ENCODE results near the gene TSEN34. TPM values are rescaled to one million over a fixed set of nuclear protein-coding genes. Genes with fewer than 3 reads are reported as not detected.
"Not testable (repeated sequence)": the region's sequence is repeated elsewhere in the genome, so short reads cannot be mapped to it uniquely, and the experiment has no call there.

TSEN34 gene
- polyA plus RNA-seq, 2 donors = 17.9 to 55.0 TPM

DNA sequence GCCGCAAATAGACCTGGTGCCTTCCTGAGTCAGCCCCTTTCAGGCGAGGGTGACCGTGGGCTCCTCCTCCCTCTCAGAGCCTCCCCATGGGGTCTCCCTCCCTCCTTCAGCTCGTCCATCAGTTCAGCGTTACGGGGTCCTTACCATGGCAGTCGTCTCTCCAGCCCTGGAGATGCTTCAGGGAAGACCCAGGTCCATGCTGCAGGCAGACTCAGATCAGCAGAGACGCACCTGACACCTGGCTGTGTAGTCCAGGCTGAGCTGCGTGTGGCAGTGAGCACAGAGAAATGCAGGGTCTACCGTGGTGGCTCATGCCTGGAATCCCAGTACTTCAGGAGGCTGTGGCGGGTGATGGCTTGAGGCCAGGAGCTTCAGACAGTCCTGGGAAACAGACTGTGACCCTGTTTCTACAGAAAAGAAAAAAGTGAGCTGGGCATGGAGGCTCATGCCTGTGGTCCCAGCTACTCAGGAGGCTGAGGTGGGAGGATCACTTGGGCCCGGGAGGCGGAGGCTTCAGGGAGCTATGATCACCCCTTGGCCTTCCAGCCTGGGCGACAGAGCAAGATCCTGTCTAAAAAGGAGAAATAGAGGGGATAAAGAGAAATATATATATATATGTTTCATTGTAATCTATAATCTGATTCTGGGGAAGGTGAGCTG, 32.3 kb downstream of the TSEN34 start:
- not testable (repeated sequence) for H3K36me3 ChIP-seq (ENCODE audit: control insufficient read depth in 2 of 2, insufficient read depth in 2 of 2, low read length in 1 of 2); H3K27me3 ChIP-seq (ENCODE audit: control insufficient read depth in 1 of 2, insufficient read depth in 2 of 2, low read length in 2 of 2); H3K4me3 ChIP-seq (ENCODE audit: low read depth in 1 of 2, low read length in 2 of 2); H3K4me1 ChIP-seq (ENCODE audit: control insufficient read depth in 2 of 2, insufficient read depth in 2 of 2, low read length in 1 of 2); H3K27ac ChIP-seq (ENCODE audit: low read depth in 2 of 2, low read length in 1 of 2); H3K9me3 ChIP-seq (ENCODE audit: control insufficient read depth in 2 of 2, insufficient read depth in 1 of 2, low read depth in 1 of 2, low read length in 1 of 2)
- 46 to 54% methylated on average over 14 of the region's 14 CpGs for WGBS, 2 donors

DNA sequence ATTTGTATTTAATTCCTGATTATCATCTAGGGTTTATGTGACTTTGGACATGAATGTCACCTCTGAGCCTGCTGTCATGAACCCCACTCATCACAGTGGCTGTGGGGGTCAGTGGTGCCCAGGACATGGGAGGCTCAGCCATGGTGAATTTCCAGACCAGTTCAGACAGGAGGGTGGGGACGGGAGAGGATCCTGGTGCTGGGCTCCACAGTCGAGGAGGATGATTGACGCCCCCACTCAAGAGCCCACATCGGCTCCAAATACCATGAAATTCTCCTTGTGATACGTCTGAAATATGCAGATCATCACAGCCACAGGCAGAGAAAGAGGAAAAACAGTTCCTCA, 32.8 kb downstream of the TSEN34 start:
- not testable (repeated sequence) for H3K27ac ChIP-seq (ENCODE audit: low read depth in 2 of 2, low read length in 1 of 2); H3K36me3 ChIP-seq (ENCODE audit: control insufficient read depth in 2 of 2, insufficient read depth in 2 of 2, low read length in 1 of 2); H3K27me3 ChIP-seq (ENCODE audit: control insufficient read depth in 1 of 2, insufficient read depth in 2 of 2, low read length in 2 of 2); H3K4me3 ChIP-seq (ENCODE audit: low read depth in 1 of 2, low read length in 2 of 2); H3K4me1 ChIP-seq (ENCODE audit: control insufficient read depth in 2 of 2, insufficient read depth in 2 of 2, low read length in 1 of 2); H3K9me3 ChIP-seq (ENCODE audit: control insufficient read depth in 2 of 2, insufficient read depth in 1 of 2, low read depth in 1 of 2, low read length in 1 of 2)
- WGBS, 2 donors = 58 to 62% methylated on average over 5 of the region's 5 CpGs

DNA sequence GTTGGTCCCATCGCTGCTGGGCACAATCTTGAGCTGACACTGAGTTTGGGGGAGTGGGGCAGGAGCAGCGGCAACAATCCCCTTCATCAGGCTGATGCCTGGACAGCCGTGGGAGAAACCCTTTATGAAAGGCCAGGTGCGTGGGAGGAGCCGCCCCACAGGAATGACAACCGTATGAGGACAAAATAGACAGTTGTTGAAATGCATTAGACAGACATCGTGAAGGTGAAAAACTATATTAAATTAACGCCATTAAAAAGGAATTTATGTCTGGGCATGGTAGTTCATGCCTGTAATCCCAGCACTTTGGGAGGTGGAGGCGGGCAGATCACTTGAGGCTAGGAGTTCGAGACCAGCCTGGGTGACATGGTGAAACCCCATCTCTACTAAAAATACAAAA, 33.5 kb downstream of the TSEN34 start:
- WGBS, 2 donors = 76% methylated on average over 8 to 10 of the region's 10 CpGs
- H3K9me3 ChIP-seq (ENCODE audit: control insufficient read depth in 2 of 2, insufficient read depth in 1 of 2, low read depth in 1 of 2, low read length in 1 of 2); H3K4me3 ChIP-seq (ENCODE audit: low read depth in 1 of 2, low read length in 2 of 2); H3K4me1 ChIP-seq (ENCODE audit: control insufficient read depth in 2 of 2, insufficient read depth in 2 of 2, low read length in 1 of 2); H3K36me3 ChIP-seq (ENCODE audit: control insufficient read depth in 2 of 2, insufficient read depth in 2 of 2, low read length in 1 of 2); H3K27me3 ChIP-seq (ENCODE audit: control insufficient read depth in 1 of 2, insufficient read depth in 2 of 2, low read length in 2 of 2); H3K27ac ChIP-seq (ENCODE audit: low read depth in 2 of 2, low read length in 1 of 2): not testable (repeated sequence)

DNA sequence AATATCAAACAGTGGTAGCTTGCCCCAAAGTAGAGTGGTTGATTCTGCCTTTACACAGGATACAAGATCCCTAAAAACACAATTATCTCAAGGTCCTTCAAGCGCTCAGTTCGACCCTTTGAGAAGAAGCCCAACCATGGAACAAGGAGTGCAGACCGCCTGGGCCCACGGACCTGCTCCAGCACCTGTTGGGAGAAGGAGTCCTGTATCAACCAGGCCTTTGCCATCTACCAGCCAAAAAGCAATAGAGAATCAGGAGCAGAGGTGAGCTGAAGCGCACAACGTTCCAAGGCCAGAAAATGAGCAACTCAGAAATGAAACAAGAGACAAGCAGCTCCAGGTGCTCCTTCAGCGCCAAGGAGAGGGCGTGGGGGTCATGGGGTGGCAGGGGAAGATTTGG, 38.0 kb downstream of the TSEN34 start:
- Histone ChIP-seq H3K27ac (ENCODE audit: low read depth in 2 of 2, low read length in 1 of 2) (no peak overlapping the region), H3K27me3 (ENCODE audit: control insufficient read depth in 1 of 2, insufficient read depth in 2 of 2, low read length in 2 of 2) (no peaks in the 10 kb centered on the region), H3K9me3 (ENCODE audit: control insufficient read depth in 2 of 2, insufficient read depth in 1 of 2, low read depth in 1 of 2, low read length in 1 of 2) (no peaks in the 10 kb centered on the region), H3K36me3 (ENCODE audit: control insufficient read depth in 2 of 2, insufficient read depth in 2 of 2, low read length in 1 of 2) (no peaks in the 10 kb centered on the region), H3K4me1 (ENCODE audit: control insufficient read depth in 2 of 2, insufficient read depth in 2 of 2, low read length in 1 of 2) (no peaks in the 10 kb centered on the region), H3K4me3 (ENCODE audit: low read depth in 1 of 2, low read length in 2 of 2) (no peak overlapping the region)
- WGBS, 2 donors = 87 to 90% methylated on average over 8 of the region's 8 CpGs

DNA sequence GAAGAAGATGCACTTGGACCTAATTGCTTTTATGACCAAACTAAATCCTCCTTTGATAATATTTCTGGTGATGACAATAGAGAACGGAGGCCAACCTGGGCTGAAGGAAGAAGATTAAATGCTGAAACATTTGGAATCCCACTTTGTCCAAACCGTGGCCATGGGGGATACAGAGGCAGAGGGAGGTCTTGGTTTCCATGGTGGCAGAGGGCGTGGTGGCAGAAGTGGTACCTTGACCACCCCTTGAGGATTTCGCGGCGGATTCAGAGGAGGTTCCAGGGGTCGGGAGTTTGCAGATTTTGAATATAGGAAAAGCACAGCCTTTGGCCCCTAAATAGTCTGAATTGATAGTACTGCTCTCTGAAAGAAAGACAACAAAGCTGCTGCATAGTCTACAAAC, 38.9 kb downstream of the TSEN34 start:
- Histone ChIP-seq H3K9me3 (ENCODE audit: control insufficient read depth in 2 of 2, insufficient read depth in 1 of 2, low read depth in 1 of 2, low read length in 1 of 2) (no peaks in the 10 kb centered on the region), H3K36me3 (ENCODE audit: control insufficient read depth in 2 of 2, insufficient read depth in 2 of 2, low read length in 1 of 2) (no peaks in the 10 kb centered on the region), H3K4me3 (ENCODE audit: low read depth in 1 of 2, low read length in 2 of 2) (no peak overlapping the region), H3K27ac (ENCODE audit: low read depth in 2 of 2, low read length in 1 of 2) (no peak overlapping the region), H3K27me3 (ENCODE audit: control insufficient read depth in 1 of 2, insufficient read depth in 2 of 2, low read length in 2 of 2) (no peaks in the 10 kb centered on the region), H3K4me1 (ENCODE audit: control insufficient read depth in 2 of 2, insufficient read depth in 2 of 2, low read length in 1 of 2) (no peaks in the 10 kb centered on the region)
- WGBS, 2 donors = 79 to 85% methylated on average over 7 of the region's 7 CpGs

DNA sequence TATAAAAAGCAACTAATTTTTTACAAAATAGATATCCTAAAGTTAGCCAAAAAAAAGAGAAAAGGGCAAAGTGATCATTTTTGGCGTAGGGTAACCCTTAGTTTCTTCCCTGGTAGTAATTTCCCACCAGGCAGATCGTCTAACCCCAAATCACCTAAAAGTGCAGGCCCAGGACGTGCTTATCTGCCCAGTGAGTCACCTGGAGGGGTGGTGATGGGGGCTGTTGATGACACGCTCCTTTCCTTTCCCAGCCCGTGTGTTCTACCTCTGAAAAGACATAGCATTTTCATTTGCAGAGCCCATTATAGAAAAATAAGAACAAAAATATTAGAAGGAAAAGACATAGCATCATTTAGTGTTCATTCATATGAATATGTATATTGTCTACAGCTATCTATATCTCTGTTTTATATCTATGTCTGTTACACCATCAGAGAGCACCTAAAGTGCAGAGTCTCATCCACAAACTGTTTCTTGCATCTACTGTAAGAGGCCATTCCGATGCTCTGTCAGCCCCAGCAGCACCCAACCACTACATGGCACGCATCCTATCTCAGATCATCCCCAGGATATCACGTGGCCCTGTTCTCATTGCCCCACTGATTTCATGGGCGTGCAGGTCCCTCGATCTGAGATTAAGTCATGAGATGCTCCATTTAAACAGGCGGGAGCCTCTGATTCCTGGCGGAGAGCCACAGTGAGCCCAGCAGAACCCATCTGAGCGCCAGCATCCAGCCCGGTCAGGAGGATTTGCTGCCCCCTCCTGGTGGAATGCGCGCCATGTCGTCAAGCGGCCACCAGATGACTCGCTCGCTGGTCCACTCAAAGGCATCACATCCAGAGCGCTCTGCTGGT, 40.2 kb downstream of the TSEN34 start:
- Histone ChIP-seq H3K27ac (ENCODE audit: low read depth in 2 of 2, low read length in 1 of 2) (no peak overlapping the region), H3K27me3 (ENCODE audit: control insufficient read depth in 1 of 2, insufficient read depth in 2 of 2, low read length in 2 of 2) (no peaks in the 10 kb centered on the region), H3K4me1 (ENCODE audit: control insufficient read depth in 2 of 2, insufficient read depth in 2 of 2, low read length in 1 of 2) (no peaks in the 10 kb centered on the region), H3K9me3 (ENCODE audit: control insufficient read depth in 2 of 2, insufficient read depth in 1 of 2, low read depth in 1 of 2, low read length in 1 of 2) (no peaks in the 10 kb centered on the region), H3K4me3 (ENCODE audit: low read depth in 1 of 2, low read length in 2 of 2) (no peak overlapping the region), H3K36me3 (ENCODE audit: control insufficient read depth in 2 of 2, insufficient read depth in 2 of 2, low read length in 1 of 2) (no peaks in the 10 kb centered on the region)
- 18 to 21% methylated on average over 21 of the region's 21 CpGs for WGBS, 2 donors

DNA sequence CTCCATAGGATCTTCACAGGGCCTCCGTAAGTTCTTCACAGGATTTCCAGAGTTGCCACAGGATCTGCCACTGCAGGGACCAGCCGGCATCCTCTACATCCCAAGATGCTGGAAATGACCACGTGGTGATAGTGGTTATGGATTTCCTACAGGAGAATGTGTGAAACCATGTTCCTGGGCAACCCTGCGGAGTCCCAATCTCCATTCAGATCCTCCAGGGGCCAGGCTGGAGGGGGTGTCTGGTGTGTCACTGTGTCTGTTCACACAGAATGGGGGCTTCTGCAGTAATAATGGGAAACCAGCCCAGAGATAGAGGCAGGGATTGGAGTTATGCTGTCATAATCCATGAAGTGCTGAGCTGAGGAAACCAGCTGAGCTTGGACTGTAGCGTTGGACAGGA, 42.8 kb downstream of the TSEN34 start:
- Histone ChIP-seq H3K4me1 (ENCODE audit: control insufficient read depth in 2 of 2, insufficient read depth in 2 of 2, low read length in 1 of 2) (no peaks in the 10 kb centered on the region), H3K27ac (ENCODE audit: low read depth in 2 of 2, low read length in 1 of 2) (no peak overlapping the region), H3K9me3 (ENCODE audit: control insufficient read depth in 2 of 2, insufficient read depth in 1 of 2, low read depth in 1 of 2, low read length in 1 of 2) (no peaks in the 10 kb centered on the region), H3K4me3 (ENCODE audit: low read depth in 1 of 2, low read length in 2 of 2) (no peak overlapping the region), H3K27me3 (ENCODE audit: control insufficient read depth in 1 of 2, insufficient read depth in 2 of 2, low read length in 2 of 2) (no peaks in the 10 kb centered on the region), H3K36me3 (ENCODE audit: control insufficient read depth in 2 of 2, insufficient read depth in 2 of 2, low read length in 1 of 2) (no peaks in the 10 kb centered on the region)
- WGBS, 2 donors = 43 to 63% methylated on average over 5 of the region's 5 CpGs

DNA sequence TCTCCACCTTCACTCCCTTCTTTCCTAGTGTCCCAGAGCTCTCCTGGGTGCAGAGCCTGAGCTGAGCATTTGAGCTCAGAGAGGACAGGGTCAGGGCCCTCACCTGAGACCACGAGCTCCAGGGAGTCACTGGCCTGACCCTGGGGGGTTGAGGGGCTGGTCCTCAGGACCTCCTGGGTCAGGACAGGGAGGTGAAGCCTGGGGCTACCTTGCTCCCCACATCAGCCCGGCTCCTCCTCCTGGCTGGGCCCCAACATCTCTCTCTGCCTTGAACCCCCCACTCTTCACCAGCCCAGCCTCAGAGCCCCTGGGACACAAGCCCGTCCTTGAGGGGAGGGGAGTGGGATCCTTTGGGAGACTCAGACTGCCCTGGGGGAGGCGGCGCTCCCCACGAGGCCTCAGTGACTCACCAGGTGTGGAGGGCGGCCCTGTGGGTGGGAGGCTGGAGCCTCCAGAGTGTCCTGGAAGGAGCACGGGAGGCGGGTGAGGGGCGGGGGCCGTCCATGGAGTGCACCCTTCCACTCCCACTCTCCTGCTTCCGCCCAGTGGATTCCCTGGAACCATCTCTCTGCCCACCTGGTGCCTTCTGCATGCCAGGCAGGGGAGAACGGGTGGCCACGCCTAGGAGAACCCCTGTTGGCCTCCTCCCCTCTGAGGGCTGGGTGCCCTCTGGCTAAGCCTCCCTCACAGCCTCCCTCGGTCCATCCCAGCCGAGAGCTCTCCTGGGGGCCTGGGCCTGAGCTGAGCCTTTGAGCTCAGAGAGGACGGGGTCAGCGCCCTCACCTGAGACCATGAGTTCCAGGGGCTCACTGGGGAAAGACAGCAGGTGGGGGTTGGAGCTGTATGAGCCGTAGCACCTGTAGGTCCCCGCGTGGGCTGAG, 48.6 kb downstream of the TSEN34 start:
- H3K36me3 ChIP-seq (ENCODE audit: control insufficient read depth in 2 of 2, insufficient read depth in 2 of 2, low read length in 1 of 2); H3K4me3 ChIP-seq (ENCODE audit: low read depth in 1 of 2, low read length in 2 of 2); H3K27me3 ChIP-seq (ENCODE audit: control insufficient read depth in 1 of 2, insufficient read depth in 2 of 2, low read length in 2 of 2); H3K27ac ChIP-seq (ENCODE audit: low read depth in 2 of 2, low read length in 1 of 2); H3K4me1 ChIP-seq (ENCODE audit: control insufficient read depth in 2 of 2, insufficient read depth in 2 of 2, low read length in 1 of 2); H3K9me3 ChIP-seq (ENCODE audit: control insufficient read depth in 2 of 2, insufficient read depth in 1 of 2, low read depth in 1 of 2, low read length in 1 of 2): not testable (repeated sequence)
- 60 to 61% methylated on average over 12 to 16 of the region's 21 CpGs for WGBS, 2 donors

DNA sequence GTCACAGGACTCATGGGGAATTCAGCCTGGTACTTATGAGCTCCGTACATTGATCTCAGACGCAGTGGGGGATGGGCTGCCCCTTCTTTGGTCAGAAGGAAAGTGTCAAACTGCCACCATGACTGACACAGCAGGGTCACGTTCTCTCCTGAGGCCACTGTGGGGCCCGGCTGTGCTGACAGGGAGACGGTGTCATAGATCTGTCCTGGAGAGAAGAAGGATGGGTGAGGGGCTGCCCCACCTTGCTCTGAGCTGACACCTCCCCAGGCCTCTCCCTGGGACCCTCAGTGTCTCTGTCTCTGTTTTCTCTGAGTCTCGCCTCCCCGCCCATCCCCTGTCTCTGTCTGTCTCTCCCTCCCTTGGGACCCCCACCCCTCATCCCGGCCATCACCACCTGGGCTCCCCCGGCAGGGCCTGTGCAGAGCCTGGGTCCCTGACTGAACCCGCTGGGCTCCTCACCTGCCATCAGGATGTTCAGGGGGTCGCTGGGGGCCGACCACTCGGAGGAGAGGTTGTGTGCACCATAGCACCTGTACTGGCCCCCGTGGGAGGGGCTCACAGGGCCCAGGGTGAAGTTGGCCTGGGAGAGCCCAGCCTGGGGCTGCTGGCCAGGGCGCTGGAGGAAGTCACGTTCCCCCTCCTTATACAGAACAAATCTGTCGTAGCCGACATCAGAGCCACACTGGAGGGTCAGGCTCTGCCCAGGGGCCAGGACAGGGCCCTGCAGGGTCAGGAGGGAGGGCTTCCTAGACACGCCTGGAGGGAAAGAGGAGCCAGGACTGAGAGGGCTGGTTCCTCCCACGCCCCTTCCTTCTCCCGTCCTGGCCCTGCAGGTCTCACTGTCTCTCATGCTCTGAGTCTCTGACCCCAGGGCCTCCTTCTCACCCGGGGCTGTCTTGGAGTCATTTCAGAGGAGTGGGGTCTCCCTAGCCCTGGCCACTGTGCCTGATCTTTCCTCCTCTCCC, 49.5 kb downstream of the TSEN34 start:
- not testable (repeated sequence) for H3K27me3 ChIP-seq (ENCODE audit: control insufficient read depth in 1 of 2, insufficient read depth in 2 of 2, low read length in 2 of 2); H3K36me3 ChIP-seq (ENCODE audit: control insufficient read depth in 2 of 2, insufficient read depth in 2 of 2, low read length in 1 of 2); H3K4me3 ChIP-seq (ENCODE audit: low read depth in 1 of 2, low read length in 2 of 2); H3K4me1 ChIP-seq (ENCODE audit: control insufficient read depth in 2 of 2, insufficient read depth in 2 of 2, low read length in 1 of 2); H3K9me3 ChIP-seq (ENCODE audit: control insufficient read depth in 2 of 2, insufficient read depth in 1 of 2, low read depth in 1 of 2, low read length in 1 of 2); H3K27ac ChIP-seq (ENCODE audit: low read depth in 2 of 2, low read length in 1 of 2)
- WGBS, 2 donors = 54 to 59% methylated on average over 13 to 19 of the region's 22 CpGs
